ENCODE data around the gene LDB2. TPM values are rescaled to one million over a fixed set of nuclear protein-coding genes. Genes with fewer than 3 reads are reported as not detected.

LDB2 gene
- total and polyA plus RNA-seq, 2 experiments from 2014 or later = 48.6 to 80.1 TPM

DNA sequence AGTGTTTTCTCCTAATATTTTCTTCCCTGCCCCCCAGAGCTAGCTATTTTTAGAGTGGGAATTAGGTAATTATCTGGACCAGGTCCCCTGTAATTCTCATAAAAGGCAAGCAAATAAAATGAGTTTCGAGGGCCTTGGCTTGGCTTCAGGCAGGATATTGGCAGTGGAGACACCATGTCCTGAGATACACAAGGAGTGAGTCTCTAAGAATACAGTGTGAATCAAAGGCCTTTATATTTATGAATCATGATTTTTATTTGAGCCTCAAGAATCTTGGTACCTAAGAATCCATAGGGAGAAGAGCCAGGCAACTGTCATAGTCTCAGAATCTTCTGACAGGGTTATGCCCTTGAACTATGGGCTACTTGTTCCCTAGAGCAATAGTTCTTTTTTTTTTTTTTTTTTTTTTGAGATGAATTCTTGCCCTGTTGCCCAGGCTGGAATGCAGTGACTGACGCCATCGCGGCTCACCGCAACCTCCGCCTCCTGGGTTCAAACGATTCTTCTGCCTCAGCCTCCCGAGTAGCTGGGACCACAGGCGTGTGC lies 205.4 kb downstream of the LDB2 start (continued):
- TF ChIP-seq, protein P1, sequence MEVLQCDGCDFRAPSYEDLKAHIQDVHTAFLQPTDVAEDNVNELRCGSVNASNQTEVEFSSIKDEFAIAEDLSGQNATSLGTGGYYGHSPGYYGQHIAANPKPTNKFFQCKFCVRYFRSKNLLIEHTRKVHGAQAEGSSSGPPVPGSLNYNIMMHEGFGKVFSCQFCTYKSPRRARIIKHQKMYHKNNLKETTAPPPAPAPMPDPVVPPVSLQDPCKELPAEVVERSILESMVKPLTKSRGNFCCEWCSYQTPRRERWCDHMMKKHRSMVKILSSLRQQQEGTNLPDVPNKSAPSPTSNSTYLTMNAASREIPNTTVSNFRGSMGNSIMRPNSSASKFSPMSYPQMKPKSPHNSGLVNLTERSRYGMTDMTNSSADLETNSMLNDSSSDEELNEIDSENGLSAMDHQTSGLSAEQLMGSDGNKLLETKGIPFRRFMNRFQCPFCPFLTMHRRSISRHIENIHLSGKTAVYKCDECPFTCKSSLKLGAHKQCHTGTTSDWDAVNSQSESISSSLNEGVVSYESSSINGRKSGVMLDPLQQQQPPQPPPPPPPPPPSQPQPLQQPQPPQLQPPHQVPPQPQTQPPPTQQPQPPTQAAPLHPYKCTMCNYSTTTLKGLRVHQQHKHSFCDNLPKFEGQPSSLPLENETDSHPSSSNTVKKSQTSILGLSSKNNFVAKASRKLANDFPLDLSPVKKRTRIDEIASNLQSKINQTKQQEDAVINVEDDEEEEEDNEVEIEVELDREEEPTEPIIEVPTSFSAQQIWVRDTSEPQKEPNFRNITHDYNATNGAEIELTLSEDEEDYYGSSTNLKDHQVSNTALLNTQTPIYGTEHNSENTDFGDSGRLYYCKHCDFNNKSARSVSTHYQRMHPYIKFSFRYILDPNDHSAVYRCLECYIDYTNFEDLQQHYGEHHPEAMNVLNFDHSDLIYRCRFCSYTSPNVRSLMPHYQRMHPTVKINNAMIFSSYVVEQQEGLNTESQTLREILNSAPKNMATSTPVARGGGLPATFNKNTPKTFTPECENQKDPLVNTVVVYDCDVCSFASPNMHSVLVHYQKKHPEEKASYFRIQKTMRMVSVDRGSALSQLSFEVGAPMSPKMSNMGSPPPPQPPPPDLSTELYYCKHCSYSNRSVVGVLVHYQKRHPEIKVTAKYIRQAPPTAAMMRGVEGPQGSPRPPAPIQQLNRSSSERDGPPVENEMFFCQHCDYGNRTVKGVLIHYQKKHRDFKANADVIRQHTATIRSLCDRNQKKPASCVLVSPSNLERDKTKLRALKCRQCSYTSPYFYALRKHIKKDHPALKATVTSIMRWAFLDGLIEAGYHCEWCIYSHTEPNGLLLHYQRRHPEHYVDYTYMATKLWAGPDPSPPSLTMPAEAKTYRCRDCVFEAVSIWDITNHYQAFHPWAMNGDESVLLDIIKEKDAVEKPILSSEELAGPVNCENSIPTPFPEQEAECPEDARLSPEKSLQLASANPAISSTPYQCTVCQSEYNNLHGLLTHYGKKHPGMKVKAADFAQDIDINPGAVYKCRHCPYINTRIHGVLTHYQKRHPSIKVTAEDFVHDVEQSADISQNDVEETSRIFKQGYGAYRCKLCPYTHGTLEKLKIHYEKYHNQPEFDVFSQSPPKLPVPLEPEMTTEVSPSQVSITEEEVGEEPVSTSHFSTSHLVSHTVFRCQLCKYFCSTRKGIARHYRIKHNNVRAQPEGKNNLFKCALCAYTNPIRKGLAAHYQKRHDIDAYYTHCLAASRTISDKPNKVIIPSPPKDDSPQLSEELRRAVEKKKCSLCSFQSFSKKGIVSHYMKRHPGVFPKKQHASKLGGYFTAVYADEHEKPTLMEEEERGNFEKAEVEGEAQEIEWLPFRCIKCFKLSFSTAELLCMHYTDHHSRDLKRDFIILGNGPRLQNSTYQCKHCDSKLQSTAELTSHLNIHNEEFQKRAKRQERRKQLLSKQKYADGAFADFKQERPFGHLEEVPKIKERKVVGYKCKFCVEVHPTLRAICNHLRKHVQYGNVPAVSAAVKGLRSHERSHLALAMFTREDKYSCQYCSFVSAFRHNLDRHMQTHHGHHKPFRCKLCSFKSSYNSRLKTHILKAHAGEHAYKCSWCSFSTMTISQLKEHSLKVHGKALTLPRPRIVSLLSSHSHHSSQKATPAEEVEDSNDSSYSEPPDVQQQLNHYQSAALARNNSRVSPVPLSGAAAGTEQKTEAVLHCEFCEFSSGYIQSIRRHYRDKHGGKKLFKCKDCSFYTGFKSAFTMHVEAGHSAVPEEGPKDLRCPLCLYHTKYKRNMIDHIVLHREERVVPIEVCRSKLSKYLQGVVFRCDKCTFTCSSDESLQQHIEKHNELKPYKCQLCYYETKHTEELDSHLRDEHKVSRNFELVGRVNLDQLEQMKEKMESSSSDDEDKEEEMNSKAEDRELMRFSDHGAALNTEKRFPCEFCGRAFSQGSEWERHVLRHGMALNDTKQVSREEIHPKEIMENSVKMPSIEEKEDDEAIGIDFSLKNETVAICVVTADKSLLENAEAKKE (CRISPR knock-in tag; IDR thresholded peaks at IDR 0.05) = no peak
- TF ChIP-seq EZH2 (IDR thresholded peaks at IDR 0.05; ENCODE audit: low read depth, unreplicated experiment) = no peak

DNA sequence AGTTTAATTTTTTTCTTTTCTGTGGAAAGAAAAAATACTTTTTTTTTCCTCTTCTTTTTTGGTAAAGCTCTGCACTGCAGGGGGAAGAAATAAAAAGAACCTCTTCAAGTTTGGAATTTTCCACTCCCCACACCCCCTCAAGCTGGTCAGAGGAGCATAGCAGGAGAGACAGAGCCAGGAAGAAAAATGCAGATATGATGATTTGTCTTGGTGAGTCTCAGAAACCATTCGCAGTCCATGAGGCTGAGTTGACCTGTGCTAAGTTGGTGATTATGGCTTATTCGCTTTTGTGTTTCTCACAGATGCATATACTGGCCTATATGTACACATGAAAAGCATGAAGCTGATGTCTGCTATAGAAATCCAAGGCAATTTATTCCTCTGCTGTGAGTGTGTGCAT lies 205.9 kb downstream of the LDB2 start:
- peaks cover 5% of the 10 kb centered on the region; the same call in 1 of the 2 replicates for H3K9me2 ChIP-seq (ENCODE audit: insufficient read depth)
- no peaks in the 10 kb centered on the region for H3K79me2 ChIP-seq (replicated peaks; ENCODE audit: insufficient read depth)
- peaks cover 50% of the 10 kb centered on the region for H3K4me1 ChIP-seq (ENCODE audit: insufficient read depth)
- H3K27ac ChIP-seq (ENCODE audit: low read depth) = peak overlapping the region; percentile 43; the same call in 1 of the 2 replicates
- no peaks in the 10 kb centered on the region for H3K27me3 ChIP-seq (ENCODE audit: insufficient read depth)
- peaks cover 10% of the 10 kb centered on the region; the same call in 2 of the 3 replicates for H3K36me3 Mint-ChIP-seq (ENCODE audit: low read depth)
- H4K20me1 ChIP-seq (replicated peaks; ENCODE audit: insufficient read depth) = no peaks in the 10 kb centered on the region
- 0 out of 2 replicates have a peak overlapping the region, but pooled peaks have one; percentile 39 for H3K27ac Mint-ChIP-seq
- ATAC-seq (no peak), DNase-seq (ENCODE audit: low spot score) (no peak)
- no peak overlapping the region for H2AFZ ChIP-seq
- peaks cover 69% of the 10 kb centered on the region for H3K4me1 Mint-ChIP-seq
- no peak overlapping the region for H3K4me3 ChIP-seq
- no peaks in the 10 kb centered on the region for H3K9me3 Mint-ChIP-seq
- no peaks in the 10 kb centered on the region for H3F3A ChIP-seq (replicated peaks; ENCODE audit: low read depth)
- H3K36me3 ChIP-seq (ENCODE audit: insufficient read depth) = no peaks in the 10 kb centered on the region
- H3K27me3 Mint-ChIP-seq (ENCODE audit: insufficient read depth, low read depth, poor library complexity) = peaks cover 13% of the 10 kb centered on the region
- H3K4me3 Mint-ChIP-seq = no peak overlapping the region
- H3K4me2 ChIP-seq = peak overlapping the region; percentile 27
- TF ChIP-seq, protein P2, sequence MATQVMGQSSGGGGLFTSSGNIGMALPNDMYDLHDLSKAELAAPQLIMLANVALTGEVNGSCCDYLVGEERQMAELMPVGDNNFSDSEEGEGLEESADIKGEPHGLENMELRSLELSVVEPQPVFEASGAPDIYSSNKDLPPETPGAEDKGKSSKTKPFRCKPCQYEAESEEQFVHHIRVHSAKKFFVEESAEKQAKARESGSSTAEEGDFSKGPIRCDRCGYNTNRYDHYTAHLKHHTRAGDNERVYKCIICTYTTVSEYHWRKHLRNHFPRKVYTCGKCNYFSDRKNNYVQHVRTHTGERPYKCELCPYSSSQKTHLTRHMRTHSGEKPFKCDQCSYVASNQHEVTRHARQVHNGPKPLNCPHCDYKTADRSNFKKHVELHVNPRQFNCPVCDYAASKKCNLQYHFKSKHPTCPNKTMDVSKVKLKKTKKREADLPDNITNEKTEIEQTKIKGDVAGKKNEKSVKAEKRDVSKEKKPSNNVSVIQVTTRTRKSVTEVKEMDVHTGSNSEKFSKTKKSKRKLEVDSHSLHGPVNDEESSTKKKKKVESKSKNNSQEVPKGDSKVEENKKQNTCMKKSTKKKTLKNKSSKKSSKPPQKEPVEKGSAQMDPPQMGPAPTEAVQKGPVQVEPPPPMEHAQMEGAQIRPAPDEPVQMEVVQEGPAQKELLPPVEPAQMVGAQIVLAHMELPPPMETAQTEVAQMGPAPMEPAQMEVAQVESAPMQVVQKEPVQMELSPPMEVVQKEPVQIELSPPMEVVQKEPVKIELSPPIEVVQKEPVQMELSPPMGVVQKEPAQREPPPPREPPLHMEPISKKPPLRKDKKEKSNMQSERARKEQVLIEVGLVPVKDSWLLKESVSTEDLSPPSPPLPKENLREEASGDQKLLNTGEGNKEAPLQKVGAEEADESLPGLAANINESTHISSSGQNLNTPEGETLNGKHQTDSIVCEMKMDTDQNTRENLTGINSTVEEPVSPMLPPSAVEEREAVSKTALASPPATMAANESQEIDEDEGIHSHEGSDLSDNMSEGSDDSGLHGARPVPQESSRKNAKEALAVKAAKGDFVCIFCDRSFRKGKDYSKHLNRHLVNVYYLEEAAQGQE (IDR thresholded peaks at IDR 0.05; ENCODE audit: unreplicated experiment) = no peak
- TF ChIP-seq ZNF114 (CRISPR knock-in tag; IDR thresholded peaks at IDR 0.05) (no peak), CREB1 (CRISPR knock-in tag; IDR thresholded peaks at IDR 0.05; ENCODE audit: low read depth) (no peak), EZH2phosphoT487 (IDR thresholded peaks at IDR 0.05; ENCODE audit: unreplicated experiment) (no peak)
- TF ChIP-seq, protein P3, sequence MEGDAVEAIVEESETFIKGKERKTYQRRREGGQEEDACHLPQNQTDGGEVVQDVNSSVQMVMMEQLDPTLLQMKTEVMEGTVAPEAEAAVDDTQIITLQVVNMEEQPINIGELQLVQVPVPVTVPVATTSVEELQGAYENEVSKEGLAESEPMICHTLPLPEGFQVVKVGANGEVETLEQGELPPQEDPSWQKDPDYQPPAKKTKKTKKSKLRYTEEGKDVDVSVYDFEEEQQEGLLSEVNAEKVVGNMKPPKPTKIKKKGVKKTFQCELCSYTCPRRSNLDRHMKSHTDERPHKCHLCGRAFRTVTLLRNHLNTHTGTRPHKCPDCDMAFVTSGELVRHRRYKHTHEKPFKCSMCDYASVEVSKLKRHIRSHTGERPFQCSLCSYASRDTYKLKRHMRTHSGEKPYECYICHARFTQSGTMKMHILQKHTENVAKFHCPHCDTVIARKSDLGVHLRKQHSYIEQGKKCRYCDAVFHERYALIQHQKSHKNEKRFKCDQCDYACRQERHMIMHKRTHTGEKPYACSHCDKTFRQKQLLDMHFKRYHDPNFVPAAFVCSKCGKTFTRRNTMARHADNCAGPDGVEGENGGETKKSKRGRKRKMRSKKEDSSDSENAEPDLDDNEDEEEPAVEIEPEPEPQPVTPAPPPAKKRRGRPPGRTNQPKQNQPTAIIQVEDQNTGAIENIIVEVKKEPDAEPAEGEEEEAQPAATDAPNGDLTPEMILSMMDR (conservative IDR thresholded peaks at IDR 0.05; ENCODE audit: low read depth in 2 of 2) = no peak
